HepG2 (cell line): Measurements from ENCODE around the gene SLC4A11. TPM values are rescaled to one million over a fixed set of nuclear protein-coding genes. Genes with fewer than 3 reads are reported as not detected.
A peak's percentile ranks its signal among the peaks of the same experiment; 100 is the strongest.

Source experiments
- ATAC-seq: fragments of 200-7000 bp; cut with Tn5 transposase; 3 replicates; pipeline ENCODE4 v1.9.1; 2020; ENCODE audit warnings: mild to moderate bottlenecking, moderate library complexity
- BruUV-seq: library from RNA; stranded (reverse); fragments of 400-500 nt; replicated peaks from 2 replicates; lab custom pipeline; 2021; lab: Mats Ljungman, UMichigan
- CTCF ChIA-PET: fragments of 300-600 bp; formaldehyde crosslinking; extraction: SDS; loops from one replicate; lab custom pipeline; 2021; ENCODE audit warnings: low total read pairs, inconsistent platforms, low intra/inter-chr PET ratio; lab: Yijun Ruan, JAX
- POLR2A ChIA-PET: fragments of 350-600 bp; sonication (Branson Sonifier 250); formaldehyde crosslinking; loops from one replicate; lab custom pipeline; 2020; ENCODE audit warnings: antibody characterized with exemption, inconsistent platforms; lab: Yijun Ruan, JAX
- DNase-seq: peaks from one replicate; pipeline ENCODE4 v3.0.0-alpha.2; 2015; ENCODE audit warnings: low spot score
- FAIRE-seq: peaks from 3 replicates; lab custom pipeline; 2011; peaks lifted over from hg19 to GRCh38; lab: Jason Lieb, UNC
- H2AFZ ChIP-seq: one replicate; pipeline ENCODE4 v1.6.1; 2011; ENCODE audit warnings: low read length, inconsistent platforms
- H3K27ac ChIP-seq: fragments of 300-600 bp; 3 replicates; pipeline ENCODE4 v1.8.0; 2011; ENCODE audit warnings: mixed run types, mild to moderate bottlenecking, mixed read lengths, low read length, inconsistent platforms; ENCODE audit not compliant: insufficient read depth; ENCODE audit errors: extremely low read length
- H3K27me3 ChIP-seq, 2 experiments: fragments of 200-600 bp in 1 of 2; 2 replicates in 1 of 2; 3 replicates in 1 of 2; pipeline versions ENCODE4 v1.6.0 to v1.8.0; 2011; ENCODE audit warnings: low read length in 2 of 2, mild to moderate bottlenecking in 2 of 2, moderate library complexity in 2 of 2, inconsistent platforms in 1 of 2; ENCODE audit not compliant: insufficient read depth in 2 of 2, control insufficient read depth in 1 of 2
- H3K36me3 ChIP-seq, 2 experiments: fragments of 200-600 bp in 1 of 2; replicated peaks in 1 of 2; 2 replicates in 1 of 2; 3 replicates in 1 of 2; pipeline versions ENCODE4 v1.5.1 to v1.8.0; 2011; ENCODE audit warnings: low read length in 2 of 2, inconsistent platforms in 1 of 2; ENCODE audit not compliant: insufficient read depth in 2 of 2, control insufficient read depth in 1 of 2
- H3K4me1 ChIP-seq: 2 replicates; pipeline ENCODE4 v1.5.1; 2012; ENCODE audit warnings: low read length, inconsistent platforms; ENCODE audit not compliant: insufficient read depth
- H3K4me2 ChIP-seq: 2 replicates; pipeline ENCODE4 v1.6.0; 2011; ENCODE audit warnings: low read depth, low read length, inconsistent platforms
- H3K4me3 ChIP-seq, 3 experiments: fragments of 200-600 bp in 1 of 3; sonication (generic), shearing (Covaris generic) in 1 of 3; replicated peaks in 1 of 3; 2 replicates each; pipeline ENCODE4 v1.5.1; 2011 to 2016; ENCODE audit warnings: low read length in 3 of 3, inconsistent platforms in 2 of 3, low read depth in 2 of 3, mild to moderate bottlenecking in 2 of 3, control low read depth in 1 of 3, mixed read lengths in 1 of 3; ENCODE audit not compliant: insufficient read depth in 1 of 3
- H3K79me2 ChIP-seq: one replicate; pipeline ENCODE4 v1.6.1; 2011; ENCODE audit warnings: low read length, inconsistent platforms; ENCODE audit not compliant: insufficient read depth
- H3K9ac ChIP-seq: 2 replicates; pipeline ENCODE4 v1.6.0; 2011; ENCODE audit warnings: mild to moderate bottlenecking, low read depth, low read length, inconsistent platforms; ENCODE audit not compliant: insufficient read depth
- H3K9me3 ChIP-seq: 2 replicates; pipeline ENCODE4 v1.5.1; 2012; ENCODE audit warnings: mild to moderate bottlenecking, low read length
- H4K20me1 ChIP-seq: 2 replicates; pipeline ENCODE4 v1.6.0; 2011; ENCODE audit warnings: inconsistent platforms, mild to moderate bottlenecking, low read length, moderate library complexity; ENCODE audit not compliant: insufficient read depth
- AKAP8 ChIP-seq: sonication (generic); formaldehyde crosslinking; IDR thresholded peaks from 2 replicates; pipeline ENCODE4 v1.5.1; 2020; ENCODE audit warnings: mild to moderate bottlenecking, missing genetic modification reagents
- E2F2 ChIP-seq: sonication (generic); formaldehyde crosslinking; IDR thresholded peaks from 2 replicates; pipeline ENCODE4 v1.4.0; 2020; ENCODE audit warnings: missing genetic modification reagents, borderline replicate concordance
- FUBP1 ChIP-seq: sonication (generic); formaldehyde crosslinking; IDR thresholded peaks from 2 replicates; pipeline ENCODE4 v1.5.1; 2020; ENCODE audit warnings: missing genetic modification reagents, mild to moderate bottlenecking, borderline replicate concordance
- HDAC2 ChIP-seq: sonication (generic); formaldehyde crosslinking; IDR thresholded peaks from 2 replicates; pipeline ENCODE4 v1.4.0; 2020; ENCODE audit warnings: missing genetic modification reagents
- HOXD1 ChIP-seq: sonication (generic); formaldehyde crosslinking; IDR thresholded peaks from 2 replicates; pipeline ENCODE4 v1.5.0; 2020; ENCODE audit warnings: missing genetic modification reagents
- ISL2 ChIP-seq: sonication (generic); formaldehyde crosslinking; IDR thresholded peaks from 2 replicates; pipeline ENCODE4 v1.5.0; 2020; ENCODE audit warnings: missing genetic modification reagents
- KMT2A ChIP-seq: sonication (generic); formaldehyde crosslinking; IDR thresholded peaks from 2 replicates; pipeline ENCODE4 v1.4.0; 2020; ENCODE audit warnings: missing genetic modification reagents
- MAFG ChIP-seq: sonication (generic); formaldehyde crosslinking; IDR thresholded peaks from 2 replicates; pipeline ENCODE4 v1.5.1; 2020; ENCODE audit warnings: mild to moderate bottlenecking, missing genetic modification reagents
- MEIS2 ChIP-seq: sonication (generic); formaldehyde crosslinking; IDR thresholded peaks from 2 replicates; pipeline ENCODE4 v1.9.0; 2021; ENCODE audit warnings: mild to moderate bottlenecking, missing genetic modification reagents
- MIER2 ChIP-seq: IDR thresholded peaks from 2 replicates; pipeline ENCODE4 v1.6.1; 2016; ENCODE audit warnings: missing biosample characterization, missing genetic modification reagents
- NFYB ChIP-seq: sonication (generic); formaldehyde crosslinking; IDR thresholded peaks from 2 replicates; pipeline ENCODE4 v1.4.0; 2020; ENCODE audit warnings: missing genetic modification reagents
- PCBP1 ChIP-seq: fragments of 200-400 bp; formaldehyde crosslinking; IDR thresholded peaks from 2 replicates; pipeline ENCODE4 v1.6.1; 2017; ENCODE audit warnings: mild to moderate bottlenecking, low read depth, low read length, borderline replicate concordance
- PITX1 ChIP-seq: sonication (generic); formaldehyde crosslinking; IDR thresholded peaks from 2 replicates; pipeline ENCODE4 v1.5.1; 2020; ENCODE audit warnings: mild to moderate bottlenecking, missing genetic modification reagents
- ZFX ChIP-seq: sonication (generic); formaldehyde crosslinking; IDR thresholded peaks from 2 replicates; pipeline ENCODE4 v1.4.0; 2020; ENCODE audit warnings: mild to moderate bottlenecking, low read depth, missing genetic modification reagents, moderate library complexity
- ZNF225 ChIP-seq: sonication (generic); formaldehyde crosslinking; IDR thresholded peaks from 2 replicates; pipeline ENCODE4 v1.4.0; 2020; ENCODE audit warnings: mild to moderate bottlenecking, missing genetic modification reagents
- ZNF34 ChIP-seq: sonication (generic); formaldehyde crosslinking; IDR thresholded peaks from 2 replicates; pipeline ENCODE4 v1.4.0; 2020; ENCODE audit warnings: mild to moderate bottlenecking, missing genetic modification reagents, borderline replicate concordance
- ZNF572 ChIP-seq: sonication (generic); formaldehyde crosslinking; IDR thresholded peaks from 2 replicates; pipeline ENCODE4 v1.5.1; 2020; ENCODE audit warnings: mild to moderate bottlenecking, missing genetic modification reagents
- ZNF841 ChIP-seq: sonication (generic); formaldehyde crosslinking; IDR thresholded peaks from 2 replicates; pipeline ENCODE4 v1.8.1; 2023; ENCODE audit warnings: missing genetic modification reagents, borderline replicate concordance
- WGBS: methylation state at CpG from one replicate; pipeline ENCODE4 v1.1.6; 2017; ENCODE audit warnings: low lambda C conversion rate; 5-methylcytosine and 5-hydroxymethylcytosine counted together
- in situ Hi-C: cut with HindIII; loops from 2 replicates; pipeline ENCODE4 v1.10.0; 2017; ENCODE audit warnings: low pct_unique_long_range_greater_than_20kb; ENCODE audit not compliant: extremely low pct_ligation_motif_present
- intact Hi-C: fragments of 100-400 bp; cut with micrococcal nuclease; formaldehyde crosslinking; loops from one replicate; pipeline ENCODE4 v1.10.0; 2022; ENCODE audit not compliant: unreplicated experiment
- polyA plus RNA-seq, 8 experiments: library from polyadenylated mRNA; depleted of rRNA in 3 of 8; stranded (reverse) in 7 of 8; unstranded in 1 of 8; fragments of >200 nt; fragmentation: Illumina TruSeq in 4 of 8; extraction: Trizol in 4 of 8; gene quantifications; 2 replicates each; pipeline versions ENCODE4 v1.2.1 to v1.2.3, GENCODE V29; 2011 to 2016; ENCODE audit warnings: low read depth in 4 of 8, missing spikeins in 1 of 8, mixed read lengths in 1 of 8; ENCODE audit not compliant: insufficient read depth in 1 of 8
- total RNA-seq, 5 experiments: library from RNA; depleted of rRNA; stranded (reverse); fragments of >200 nt; fragmentation: Illumina TruSeq; extraction: Trizol; gene quantifications; 2 replicates each; pipeline ENCODE4 v1.2.3, GENCODE V29; 2016; ENCODE audit warnings: low read depth in 1 of 5
- TF ChIP-seq, protein P1 (sequence below): IDR thresholded peaks from 2 replicates; pipeline ENCODE4 v1.6.1; 2016; ENCODE audit warnings: missing compliant biosample characterization, missing genetic modification reagents, borderline replicate concordance

The SLC4A11 gene
- total and polyA plus RNA-seq, 2 of the 13 experiments (the other 11 are each of a cell fraction or from before 2014, with no cell fraction given) = 3.9 to 27.0 TPM

- ATAC-seq (peak; percentile 74), DNase-seq (peak; percentile 75), FAIRE-seq (peak; percentile 48)
- Histone ChIP-seq H3K79me2 (no peaks in the 10 kb centered on the region), H3K9me3 (no peaks in the 10 kb centered on the region), H4K20me1 (no peaks in the 10 kb centered on the region), H3K4me3 (peak overlapping the region in 1 of 3 experiments; percentile 17; a peak in 1 of 6 replicates), H3K4me2 (peak overlapping the region; percentile 64), H3K36me3 (peaks cover 25 to 43% of the 10 kb centered on the region in 2 experiments), H3K27ac (peak overlapping the region; percentile 27), H3K27me3 (no peaks in the 10 kb centered on the region), H3K9ac (0 out of 2 replicates have a peak overlapping the region, but pooled peaks have one; percentile 14), H2AFZ (no peak overlapping the region), H3K4me1 (peaks cover 56% of the 10 kb centered on the region)
- in situ Hi-C loops (loop anchor here (5.0 kb wide), 1 partner anchor 34 kb away; no protein-coding TSS in a partner anchor), intact Hi-C loops (loop anchor here (1.0 kb wide), 3 partner anchors 32 to 98 kb away; no protein-coding TSS in a partner anchor)
- ChIA-PET CTCF (interaction anchor here (1.3 to 3.9 kb wide), 6 partner anchors 20 to 165 kb away, joined by 4 to 86 read pairs (median 6); partner anchors contain the start of gene SLC4A11), POLR2A (interaction anchor here (1.1 to 10.0 kb wide), 5 partner anchors 7 to 31 kb away, joined by 3 to 149 read pairs (median 8); partner anchors contain the start of gene ITPA)
- 36% methylated on average over 14 of the region's 30 CpGs for WGBS
- no TSS peak for BruUV-seq
- TF ChIP-seq ZFX = peak; percentile 67; the same call in 1 of the 2 replicates
- TF ChIP-seq ISL2 (CRISPR knock-in tag) = peak; percentile 74
- peak; percentile 97 for TF ChIP-seq ZNF572 (CRISPR knock-in tag)
- peak; percentile 88 for TF ChIP-seq MEIS2
- TF ChIP-seq, protein P1, sequence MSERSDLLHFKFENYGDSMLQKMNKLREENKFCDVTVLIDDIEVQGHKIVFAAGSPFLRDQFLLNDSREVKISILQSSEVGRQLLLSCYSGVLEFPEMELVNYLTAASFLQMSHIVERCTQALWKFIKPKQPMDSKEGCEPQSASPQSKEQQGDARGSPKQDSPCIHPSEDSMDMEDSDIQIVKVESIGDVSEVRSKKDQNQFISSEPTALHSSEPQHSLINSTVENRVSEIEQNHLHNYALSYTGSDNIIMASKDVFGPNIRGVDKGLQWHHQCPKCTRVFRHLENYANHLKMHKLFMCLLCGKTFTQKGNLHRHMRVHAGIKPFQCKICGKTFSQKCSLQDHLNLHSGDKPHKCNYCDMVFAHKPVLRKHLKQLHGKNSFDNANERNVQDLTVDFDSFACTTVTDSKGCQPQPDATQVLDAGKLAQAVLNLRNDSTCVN = peak; percentile 65; the same call in 1 of the 2 replicates
- peak; percentile 63; the same call in 1 of the 2 replicates for TF ChIP-seq ZNF34
- peak; percentile 86; the same call in 1 of the 2 replicates for TF ChIP-seq AKAP8 (CRISPR knock-in tag)
- peak; percentile 76 for TF ChIP-seq KMT2A (CRISPR knock-in tag)
- peak; percentile 81; the same call in 1 of the 2 replicates for TF ChIP-seq PITX1 (CRISPR knock-in tag)
- TF ChIP-seq ZNF841 (CRISPR knock-in tag) = no peak
- 0 out of 2 replicates have a peak, but pooled peaks have one; percentile 78 for TF ChIP-seq E2F2 (CRISPR knock-in tag)
- TF ChIP-seq HOXD1 (CRISPR knock-in tag) = 0 out of 2 replicates have a peak, but pooled peaks have one; percentile 75
- 0 out of 2 replicates have a peak, but pooled peaks have one; percentile 60 for TF ChIP-seq PCBP1
- no peak for TF ChIP-seq NFYB (CRISPR knock-in tag)
- no peak for TF ChIP-seq FUBP1 (CRISPR knock-in tag)
- no peak for TF ChIP-seq MAFG (CRISPR knock-in tag)
- TF ChIP-seq ZNF225 = peak; percentile 92; the same call in 1 of the 2 replicates
- TF ChIP-seq HDAC2 = peak; percentile 78
- TF ChIP-seq MIER2 = 0 out of 2 replicates have a peak, but pooled peaks have one; percentile 37
Measured at GRCh38 chr20:3218307-3218988, 20.5 kb downstream of the SLC4A11 start.
